NCI-H226 (cell line): Measurements from ENCODE around the gene DXO.
A peak's percentile ranks its signal among the peaks of the same experiment; 100 is the strongest.
"Not testable (repeated sequence)": the region's sequence is repeated elsewhere in the genome, so short reads cannot be mapped to it uniquely, and the experiment has no call there.

ENCODE experiments used
- DNase-seq: peaks from one replicate; pipeline ENCODE4 v3.0.0-alpha.2; 2015

Gene DXO

GRCh38 chr6:31971993-31972708 is at the start of gene DXO:
Gene DXO, minus strand, starts transcription at chr6:31972138. Its CDS starts 463 bp downstream, at chr6:31971675.
- peak; percentile 97 for DNase-seq

GRCh38 chr6:32014547-32014946 is 42.6 kb upstream of the DXO start, which contains the start of gene C4B:
Gene C4B, plus strand, starts transcription at chr6:32014795. Its CDS starts 51 bp downstream, at chr6:32014846.
- not testable (repeated sequence) for DNase-seq

GRCh38 chr6:32013738-32014137 is 41.8 kb upstream of the DXO start:
- DNase-seq: not testable (repeated sequence)

- peak; percentile 1 for DNase-seq
These were observed 41.1 kb upstream of the DXO start for GRCh38 chr6:32012941-32013617.

- DNase-seq: not testable (repeated sequence)
These were observed 39.1 kb upstream of the DXO start for GRCh38 chr6:32010856-32011530.

- DNase-seq: not testable (repeated sequence)
These were observed 37.6 kb upstream of the DXO start for GRCh38 chr6:32009537-32009936.

- DNase-seq: not testable (repeated sequence)
These were observed 36.7 kb upstream of the DXO start for GRCh38 chr6:32008616-32009015.

GRCh38 chr6:32008037-32008436 is 36.1 kb upstream of the DXO start:
- DNase-seq: not testable (repeated sequence)

GRCh38 chr6:32007086-32007485 is 35.1 kb upstream of the DXO start:
- DNase-seq: peak; percentile 0

GRCh38 chr6:32005991-32006529 is 34.1 kb upstream of the DXO start:
- DNase-seq: not testable (repeated sequence)

- DNase-seq: not testable (repeated sequence)
These were observed 33.6 kb upstream of the DXO start for GRCh38 chr6:32005538-32005880.

GRCh38 chr6:32004864-32005537 is 33.1 kb upstream of the DXO start:
- DNase-seq: not testable (repeated sequence)

GRCh38 chr6:32004393-32004792 is 32.5 kb upstream of the DXO start:
- DNase-seq: not testable (repeated sequence)

GRCh38 chr6:32003301-32003700 is 31.4 kb upstream of the DXO start:
- not testable (repeated sequence) for DNase-seq

GRCh38 chr6:32002546-32003268 is 30.8 kb upstream of the DXO start:
- not testable (repeated sequence) for DNase-seq

- DNase-seq: not testable (repeated sequence)
These were observed 24.4 kb upstream of the DXO start for GRCh38 chr6:31996385-31996784.

GRCh38 chr6:31994421-31994820 is 22.5 kb upstream of the DXO start:
- DNase-seq: not testable (repeated sequence)

GRCh38 chr6:31989363-31989762 is 17.4 kb upstream of the DXO start:
- not testable (repeated sequence) for DNase-seq

GRCh38 chr6:31981744-31982143 is 9.8 kb upstream of the DXO start, which contains the start of gene C4A:
Gene C4A, plus strand, starts transcription at chr6:31982057. Its CDS starts 51 bp downstream, at chr6:31982108.
- not testable (repeated sequence) for DNase-seq

GRCh38 chr6:31980998-31981397 is 9.1 kb upstream of the DXO start:
- not testable (repeated sequence) for DNase-seq

- not testable (repeated sequence) for DNase-seq
These were observed 8.4 kb upstream of the DXO start for GRCh38 chr6:31980195-31980876.
